ENCODE data around the gene PAX4.

PAX4 gene

GRCh38 chr7:127618775-127619174 is 833 bp upstream of the PAX4 start:
- peaks cover 3% of the 10 kb centered on the region for H3K36me3 Mint-ChIP-seq (ENCODE audit: insufficient read depth)
- DNase-seq (no peak), ATAC-seq (replicated peaks) (no peak)
- H3K27ac Mint-ChIP-seq, result no peak overlapping the region
- peaks cover 84 to 94% of the 10 kb centered on the region in 2 donors for H3K27me3 Mint-ChIP-seq
- no peaks in the 10 kb centered on the region for H3K9me3 Mint-ChIP-seq
- no peak overlapping the region for H3K4me3 Mint-ChIP-seq
- peaks cover 7 to 10% of the 10 kb centered on the region in 2 donors for H3K4me1 Mint-ChIP-seq (ENCODE audit: low read depth in 2 of 2)

- Mint-ChIP-seq H3K4me1 (ENCODE audit: low read depth in 2 of 2) (peaks cover 7 to 10% of the 10 kb centered on the region in 2 donors), H3K4me3 (no peak overlapping the region), H3K36me3 (ENCODE audit: insufficient read depth) (peaks cover 3% of the 10 kb centered on the region), H3K27ac (no peak overlapping the region), H3K9me3 (no peaks in the 10 kb centered on the region), H3K27me3 (peaks cover 90 to 100% of the 10 kb centered on the region in 2 donors)
- no peak for ATAC-seq (replicated peaks)
- DNase-seq, result no peak
These were observed 1.2 kb downstream of the PAX4 start for GRCh38 chr7:127616724-127617123.

DNA sequence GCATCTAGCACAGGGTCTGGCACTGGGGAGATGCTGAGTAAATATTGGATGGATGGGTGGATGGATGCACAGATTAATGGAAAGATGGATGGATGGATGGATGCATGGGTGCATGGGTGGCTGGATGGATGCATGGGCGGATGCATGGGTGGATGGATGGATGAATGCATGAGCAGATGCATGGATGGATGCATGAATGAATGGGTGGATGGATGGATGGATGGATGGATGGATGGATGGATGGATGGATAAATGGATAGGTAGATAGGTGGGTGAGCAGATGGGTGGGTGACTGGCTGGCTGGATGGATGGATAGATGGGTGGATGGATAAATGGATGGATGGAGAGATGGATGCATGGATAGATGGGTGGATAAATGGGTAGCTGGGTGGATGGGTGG is 5.7 kb downstream of the PAX4 start:
- no peak for ATAC-seq (replicated peaks)
- peaks cover 60 to 70% of the 10 kb centered on the region in 2 donors for H3K27me3 Mint-ChIP-seq
- no peaks in the 10 kb centered on the region for H3K4me1 Mint-ChIP-seq (ENCODE audit: low read depth in 2 of 2)
- no peak overlapping the region for H3K27ac Mint-ChIP-seq
- H3K9me3 Mint-ChIP-seq, result no peaks in the 10 kb centered on the region
- H3K36me3 Mint-ChIP-seq (ENCODE audit: insufficient read depth), result no peaks in the 10 kb centered on the region
- DNase-seq, result no peak
- H3K4me3 Mint-ChIP-seq, result no peak overlapping the region

DNA sequence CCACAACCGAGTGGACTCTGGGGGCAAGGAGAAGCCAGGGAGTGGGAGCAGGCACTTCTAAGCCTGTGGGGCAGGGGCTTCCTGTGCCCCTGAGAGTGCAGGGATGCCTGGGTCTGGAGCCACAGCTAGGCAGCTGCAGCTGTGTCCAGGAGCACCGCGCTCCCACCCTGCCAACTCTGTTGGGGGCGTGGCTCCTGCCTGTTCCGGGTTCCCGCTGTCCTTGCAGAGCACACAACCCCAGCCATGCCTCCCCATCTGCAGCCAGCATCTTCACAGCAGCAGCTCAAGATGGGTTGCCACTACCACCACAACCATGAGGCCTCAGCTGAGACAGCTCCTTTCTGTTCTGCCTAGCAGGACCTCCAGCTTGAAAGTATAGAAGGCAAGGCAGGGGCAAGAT is 8.6 kb downstream of the PAX4 start:
- Mint-ChIP-seq H3K4me3 (no peak overlapping the region), H3K36me3 (ENCODE audit: insufficient read depth) (no peaks in the 10 kb centered on the region), H3K27ac (no peak overlapping the region), H3K27me3 (peaks cover 36 to 41% of the 10 kb centered on the region in 2 donors), H3K4me1 (ENCODE audit: low read depth in 2 of 2) (no peaks in the 10 kb centered on the region), H3K9me3 (no peaks in the 10 kb centered on the region)
- DNase-seq (no peak), ATAC-seq (replicated peaks) (no peak)

GRCh38 chr7:127608446-127608845 is 9.5 kb downstream of the PAX4 start:
- no peaks in the 10 kb centered on the region for H3K9me3 Mint-ChIP-seq
- H3K36me3 Mint-ChIP-seq (ENCODE audit: insufficient read depth), result no peaks in the 10 kb centered on the region
- no peaks in the 10 kb centered on the region for H3K4me1 Mint-ChIP-seq (ENCODE audit: low read depth in 2 of 2)

DNA sequence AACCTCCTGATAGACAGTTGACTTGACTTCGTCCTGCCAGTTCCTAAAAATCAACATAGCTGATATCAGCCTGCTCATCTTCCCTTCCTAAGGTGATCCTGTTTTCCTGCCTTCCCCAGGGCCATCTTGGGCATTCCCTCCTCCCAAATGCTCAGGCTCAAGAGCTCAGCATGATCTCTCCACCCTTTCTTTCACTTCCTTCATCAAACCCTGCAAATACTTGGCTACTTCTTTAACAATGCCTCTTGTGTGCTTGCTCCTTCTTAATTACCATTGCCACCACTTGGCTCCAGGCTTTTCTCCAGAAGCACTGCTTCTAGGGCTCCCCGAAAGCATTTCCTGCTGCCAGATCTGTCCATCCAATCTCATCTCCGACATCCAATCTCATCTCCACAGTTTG is 17.1 kb downstream of the PAX4 start:
- H3K27me3 Mint-ChIP-seq, result no peaks in the 10 kb centered on the region
- no peaks in the 10 kb centered on the region for H3K4me1 Mint-ChIP-seq (ENCODE audit: low read depth in 2 of 2)
- H3K36me3 Mint-ChIP-seq (ENCODE audit: insufficient read depth), result peaks cover 3% of the 10 kb centered on the region
- H3K27ac Mint-ChIP-seq, result no peak overlapping the region
- ATAC-seq (replicated peaks) (no peak), DNase-seq (no peak)
- H3K4me3 Mint-ChIP-seq, result no peak overlapping the region
- H3K9me3 Mint-ChIP-seq, result no peaks in the 10 kb centered on the region

More at GRCh38 chr7:127608446-127608845, 9.5 kb downstream of the PAX4 start:
- ATAC-seq (replicated peaks), result no peak
- no peak overlapping the region for H3K27ac Mint-ChIP-seq
- DNase-seq, result no peak
- peaks cover 29 to 32% of the 10 kb centered on the region in 2 donors for H3K27me3 Mint-ChIP-seq
- H3K4me3 Mint-ChIP-seq, result no peak overlapping the region

GRCh38 chr7:127598318-127598717 is 19.6 kb downstream of the PAX4 start:
- Mint-ChIP-seq H3K4me1 (ENCODE audit: low read depth in 2 of 2) (no peaks in the 10 kb centered on the region), H3K27ac (no peak overlapping the region), H3K4me3 (no peak overlapping the region), H3K27me3 (no peaks in the 10 kb centered on the region), H3K36me3 (ENCODE audit: insufficient read depth) (peaks cover 3% of the 10 kb centered on the region), H3K9me3 (no peaks in the 10 kb centered on the region)
- ATAC-seq (replicated peaks), result no peak
- no peak for DNase-seq

DNA sequence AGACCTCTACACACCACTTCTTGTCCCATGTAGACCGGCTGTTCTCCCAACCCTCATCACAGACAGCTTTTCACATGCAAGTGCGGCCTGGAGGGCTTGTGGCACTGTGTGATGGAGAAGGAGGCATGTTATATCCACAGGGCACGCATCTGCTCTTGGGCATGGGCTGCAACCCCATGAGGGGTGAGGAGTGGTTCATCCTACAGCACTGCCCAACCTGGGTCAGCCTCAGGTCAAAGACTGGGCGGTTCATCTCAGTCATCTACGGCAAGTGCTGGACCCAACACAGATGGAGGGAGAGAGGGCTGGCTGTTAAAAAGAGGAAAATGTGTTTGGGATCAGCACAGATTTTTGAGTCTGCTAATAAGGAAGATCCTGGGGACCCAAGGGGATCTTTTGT is 22.2 kb downstream of the PAX4 start:
- Mint-ChIP-seq H3K27ac (no peak overlapping the region), H3K36me3 (ENCODE audit: insufficient read depth) (peaks cover 12% of the 10 kb centered on the region), H3K27me3 (no peaks in the 10 kb centered on the region), H3K4me3 (no peak overlapping the region), H3K9me3 (no peaks in the 10 kb centered on the region), H3K4me1 (ENCODE audit: low read depth in 2 of 2) (peaks cover 0 to 6% of the 10 kb centered on the region in 2 donors)
- DNase-seq (no peak), ATAC-seq (replicated peaks) (no peak)

GRCh38 chr7:127594490-127594889 is 23.5 kb downstream of the PAX4 start:
- Mint-ChIP-seq H3K4me3 (no peak overlapping the region), H3K27ac (peak overlapping the region in 1 of 2 donors; percentile 6), H3K36me3 (ENCODE audit: insufficient read depth) (peaks cover 17% of the 10 kb centered on the region), H3K27me3 (no peaks in the 10 kb centered on the region), H3K9me3 (no peaks in the 10 kb centered on the region), H3K4me1 (ENCODE audit: low read depth in 2 of 2) (peaks cover 6 to 12% of the 10 kb centered on the region in 2 donors)
- DNase-seq, result no peak
- ATAC-seq (replicated peaks), result no peak

DNA sequence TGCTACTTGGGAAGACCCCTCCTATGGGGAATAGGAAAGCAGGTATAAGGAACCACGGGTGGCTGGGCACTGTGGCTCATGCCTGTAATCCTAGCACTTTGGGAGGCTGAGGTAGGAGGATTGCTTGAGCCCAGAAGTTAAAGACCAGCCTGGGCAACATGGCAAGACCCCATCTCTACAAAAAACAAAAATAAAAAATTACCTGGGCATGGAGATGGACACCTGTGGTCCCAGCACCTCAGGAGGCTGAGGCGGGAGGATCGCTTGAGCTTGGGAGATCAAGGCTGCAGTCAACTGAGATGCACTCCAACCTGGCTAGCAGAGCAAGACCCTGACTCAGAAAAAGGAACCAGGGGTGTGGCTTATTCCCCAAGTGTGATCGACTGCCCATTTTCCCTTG is 25.4 kb downstream of the PAX4 start:
- no peaks in the 10 kb centered on the region for H3K27me3 Mint-ChIP-seq
- H3K4me1 Mint-ChIP-seq (ENCODE audit: low read depth in 2 of 2), result peaks cover 15 to 19% of the 10 kb centered on the region in 2 donors
- no peak for DNase-seq

DNA sequence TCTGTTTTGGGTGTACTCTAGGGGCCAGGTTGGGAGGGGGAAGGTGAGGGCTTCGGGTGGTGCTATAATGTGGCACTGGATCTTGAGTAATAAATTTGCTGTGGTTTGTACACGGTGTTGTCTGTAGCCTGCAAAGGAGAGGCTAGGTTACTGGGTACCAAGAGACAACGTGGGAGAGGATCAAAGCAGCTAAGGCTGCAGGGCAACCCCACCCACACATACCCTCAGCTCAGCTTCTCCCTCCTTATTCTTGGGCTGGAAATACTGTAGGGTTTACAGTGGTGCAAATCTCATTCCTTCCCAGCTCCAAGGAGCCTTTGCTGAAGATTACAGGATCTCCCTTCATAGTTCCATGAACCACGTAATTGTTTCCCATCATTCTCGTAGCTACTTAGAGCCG is 26.4 kb downstream of the PAX4 start:
- peak overlapping the region in 1 of 2 donors; percentile 7 for H3K4me3 Mint-ChIP-seq
- H3K36me3 Mint-ChIP-seq (ENCODE audit: insufficient read depth), result peaks cover 17% of the 10 kb centered on the region
- H3K9me3 Mint-ChIP-seq, result no peaks in the 10 kb centered on the region
- no peak for DNase-seq
- H3K4me1 Mint-ChIP-seq (ENCODE audit: low read depth in 2 of 2), result peaks cover 15 to 19% of the 10 kb centered on the region in 2 donors
- H3K27me3 Mint-ChIP-seq, result no peaks in the 10 kb centered on the region
- no peak for ATAC-seq (replicated peaks)
- H3K27ac Mint-ChIP-seq, result peak overlapping the region in 1 of 2 donors; percentile 54

More for the DNA sequence above, 25.4 kb downstream of the PAX4 start:
- ATAC-seq (replicated peaks), result no peak
- Mint-ChIP-seq H3K36me3 (ENCODE audit: insufficient read depth) (peaks cover 17% of the 10 kb centered on the region), H3K4me3 (no peak overlapping the region), H3K27ac (peak overlapping the region; percentile 41 to 66), H3K9me3 (no peaks in the 10 kb centered on the region)

- DNase-seq (no peak), ATAC-seq (replicated peaks) (no peak)
- peak overlapping the region in 1 of 2 donors; percentile 54 for H3K27ac Mint-ChIP-seq
- H3K4me3 Mint-ChIP-seq, result peak overlapping the region in 1 of 2 donors; percentile 7
- H3K9me3 Mint-ChIP-seq, result no peaks in the 10 kb centered on the region
- no peaks in the 10 kb centered on the region for H3K27me3 Mint-ChIP-seq
- H3K4me1 Mint-ChIP-seq (ENCODE audit: low read depth in 2 of 2), result peaks cover 19 to 20% of the 10 kb centered on the region in 2 donors
- peaks cover 17% of the 10 kb centered on the region for H3K36me3 Mint-ChIP-seq (ENCODE audit: insufficient read depth)
These were observed 26.8 kb downstream of the PAX4 start for GRCh38 chr7:127591189-127591588.

DNA sequence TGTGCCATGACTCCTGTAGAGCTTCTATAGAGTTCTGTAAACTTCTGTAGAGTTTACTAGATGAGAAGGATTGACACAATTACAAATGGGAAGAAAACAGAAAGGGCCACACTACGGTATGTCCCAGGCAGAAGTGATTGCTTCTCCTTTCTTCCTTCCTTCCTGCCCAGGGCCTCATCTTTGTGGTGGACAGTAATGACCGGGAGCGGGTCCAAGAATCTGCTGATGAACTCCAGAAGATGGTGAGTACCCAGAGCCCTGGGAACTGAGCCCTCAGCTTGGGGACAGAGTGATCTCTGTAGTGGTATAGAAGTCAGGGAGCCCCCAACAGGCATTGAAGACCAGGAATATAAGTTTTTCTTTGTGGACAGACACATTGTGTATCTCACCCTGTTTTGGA is 28.0 kb downstream of the PAX4 start:
- Mint-ChIP-seq H3K4me3 (peak overlapping the region; percentile 89 to 99), H3K27me3 (no peaks in the 10 kb centered on the region), H3K36me3 (ENCODE audit: insufficient read depth) (peaks cover 17% of the 10 kb centered on the region), H3K4me1 (ENCODE audit: low read depth in 2 of 2) (peaks cover 25 to 29% of the 10 kb centered on the region in 2 donors), H3K27ac (peak overlapping the region; percentile 71 to 96), H3K9me3 (no peaks in the 10 kb centered on the region)
- no peak for DNase-seq
- no peak for ATAC-seq (replicated peaks)

DNA sequence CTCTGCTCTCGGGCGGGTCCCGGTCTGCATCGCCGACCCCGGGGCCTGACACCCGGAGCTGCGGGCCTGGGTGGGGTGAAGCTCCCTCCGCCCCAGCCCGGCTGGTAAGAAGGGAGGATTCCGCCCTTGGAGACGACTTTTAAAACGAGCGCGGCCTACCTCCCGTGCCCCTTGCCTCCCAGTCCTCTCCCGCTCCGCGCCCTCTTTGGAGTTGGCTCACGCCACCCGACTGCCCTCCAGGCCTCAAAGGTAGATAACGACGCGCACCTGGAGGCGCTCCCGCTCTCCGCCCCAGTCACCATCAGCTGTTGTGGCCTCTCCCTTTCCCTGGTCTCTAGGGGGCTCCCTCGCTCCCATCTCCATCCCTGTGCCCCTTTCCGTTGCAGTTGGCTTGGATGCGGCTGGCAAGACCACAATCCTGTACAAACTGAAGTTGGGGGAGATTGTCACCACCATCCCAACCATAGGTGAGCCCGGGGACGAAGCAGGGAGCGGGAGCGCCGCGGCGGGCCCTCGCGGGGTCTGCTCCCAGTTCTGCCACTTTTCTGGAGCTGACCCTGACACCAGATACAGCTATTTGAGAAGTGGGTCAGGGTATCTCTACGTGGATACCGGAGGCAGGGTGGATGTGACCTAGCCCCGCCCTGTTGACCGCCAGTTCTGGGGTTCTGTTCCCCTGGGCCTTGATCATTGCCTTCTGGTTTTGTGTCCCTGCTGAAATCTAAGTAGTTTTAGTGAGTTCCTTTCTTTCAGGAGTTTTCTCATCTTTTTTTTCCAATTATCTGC is 29.1 kb downstream of the PAX4 start:
- H3K27ac Mint-ChIP-seq, result peak overlapping the region; percentile 91 to 96
- DNase-seq (no peak), ATAC-seq (replicated peaks) (peak; percentile 19)
- peaks cover 21% of the 10 kb centered on the region for H3K36me3 Mint-ChIP-seq (ENCODE audit: insufficient read depth)
- peaks cover 35 to 39% of the 10 kb centered on the region in 2 donors for H3K4me1 Mint-ChIP-seq (ENCODE audit: low read depth in 2 of 2)
- H3K27me3 Mint-ChIP-seq, result no peaks in the 10 kb centered on the region
- H3K4me3 Mint-ChIP-seq, result peak overlapping the region; percentile 89 to 99
- no peaks in the 10 kb centered on the region for H3K9me3 Mint-ChIP-seq
